GM10266 (cell line): ENCODE data around the gene SLC22A23.

Source experiments
- DNase-seq: peaks from one replicate; pipeline ENCODE4 v3.0.0; 2012; ENCODE audit errors: extremely low spot score
- CTCF ChIP-seq: IDR thresholded peaks from 2 replicates; pipeline ENCODE4 v1.5.1; 2012; ENCODE audit warnings: mild to moderate bottlenecking, low read depth; ENCODE audit not compliant: control insufficient read depth, insufficient read depth; ENCODE audit errors: missing control alignments

SLC22A23 gene

GRCh38 chr6:3345836-3346235 lies 111.0 kb downstream of the SLC22A23 start:
- no peak for TF ChIP-seq CTCF
- no peak for DNase-seq

- TF ChIP-seq CTCF = no peak
- no peak for DNase-seq
Measured at GRCh38 chr6:3343089-3343883, 113.6 kb downstream of the SLC22A23 start.

GRCh38 chr6:3341467-3341866 lies 115.4 kb downstream of the SLC22A23 start:
- DNase-seq = no peak
- TF ChIP-seq CTCF = no peak

GRCh38 chr6:3340894-3341293 lies 116.0 kb downstream of the SLC22A23 start:
- DNase-seq = no peak
- no peak for TF ChIP-seq CTCF

- no peak for TF ChIP-seq CTCF
- DNase-seq = no peak
Measured at GRCh38 chr6:3340358-3340802, 116.5 kb downstream of the SLC22A23 start.

- TF ChIP-seq CTCF = no peak
- DNase-seq = no peak
Measured at GRCh38 chr6:3339811-3340210, 117.0 kb downstream of the SLC22A23 start.
